IMR-90 (cell line): ENCODE data around the gene ANKRD13D. TPM values are rescaled to one million over a fixed set of nuclear protein-coding genes. Genes with fewer than 3 reads are reported as not detected.

Experiments used
- ATAC-seq: fragments of 200-7000 bp; cut with Tn5 transposase; 2 replicates; pipeline ENCODE4 v1.9.1; 2020; ENCODE audit warnings: low read depth, mild to moderate bottlenecking, moderate library complexity
- BruUV-seq: library from RNA; stranded (reverse); fragments of 400-500 nt; replicated peaks from 2 replicates; lab custom pipeline; 2021; lab: Mats Ljungman, UMichigan
- CTCF ChIA-PET: fragments of 300-600 bp; formaldehyde crosslinking; extraction: SDS; loops from one replicate; lab custom pipeline; 2021; ENCODE audit warnings: antibody characterized with exemption; lab: Yijun Ruan, JAX
- POLR2A ChIA-PET: fragments of 300-600 bp; sonication (Branson Sonifier 250); formaldehyde crosslinking; loops from one replicate; lab custom pipeline; 2022; ENCODE audit warnings: antibody characterized with exemption; ENCODE audit not compliant: unreplicated experiment; lab: Charles Lee
- DNase-seq: peaks from one replicate; pipeline ENCODE4 v3.0.0; 2013
- H2AFZ ChIP-seq: replicated peaks from 2 replicates; pipeline ENCODE3; 2013; ENCODE audit warnings: low read length, mild to moderate bottlenecking; ENCODE audit not compliant: poor library complexity
- H2AK5ac ChIP-seq: 2 replicates; pipeline ENCODE4 v1.6.1; 2013; ENCODE audit warnings: low read depth, low read length, inconsistent platforms
- H2AK9ac ChIP-seq: replicated peaks from 2 replicates; pipeline ENCODE3; 2013; ENCODE audit warnings: mild to moderate bottlenecking, low read depth, low read length, moderate library complexity; ENCODE audit not compliant: poor library complexity
- H2BK120ac ChIP-seq: 2 replicates; pipeline ENCODE4 v1.6.1; 2013; ENCODE audit warnings: low read depth, low read length, inconsistent platforms
- H2BK15ac ChIP-seq: 3 replicates; pipeline ENCODE4 v1.6.1; 2013; ENCODE audit warnings: low read depth, low read length, inconsistent platforms
- H2BK20ac ChIP-seq: 2 replicates; pipeline ENCODE4 v1.6.1; 2013; ENCODE audit warnings: low read depth, mild to moderate bottlenecking, inconsistent platforms, low read length, moderate library complexity
- H2BK5ac ChIP-seq: 2 replicates; pipeline ENCODE4 v1.6.1; 2013; ENCODE audit warnings: mild to moderate bottlenecking, low read depth, low read length, inconsistent platforms; ENCODE audit not compliant: poor library complexity, severe bottlenecking
- H3K14ac ChIP-seq: replicated peaks from 2 replicates; pipeline ENCODE4 v1.6.1; 2013; ENCODE audit warnings: low read depth, low read length, inconsistent platforms
- H3K18ac ChIP-seq: 2 replicates; pipeline ENCODE4 v1.6.1; 2013; ENCODE audit warnings: low read depth, low read length, control low read depth
- H3K23ac ChIP-seq: 2 replicates; pipeline ENCODE4 v1.6.1; 2013; ENCODE audit warnings: low read depth, low read length, inconsistent platforms
- H3K27ac ChIP-seq: 2 replicates; pipeline ENCODE4 v1.5.1; 2013; ENCODE audit warnings: mild to moderate bottlenecking, control low read depth, low read length; ENCODE audit not compliant: insufficient read depth
- H3K27me3 ChIP-seq: 2 replicates; pipeline ENCODE4 v1.6.1; 2013; ENCODE audit warnings: low read length; ENCODE audit not compliant: control insufficient read depth, insufficient read depth
- H3K36me3 ChIP-seq: 2 replicates; pipeline ENCODE4 v1.6.1; 2013; ENCODE audit warnings: low read length, mixed read lengths; ENCODE audit not compliant: control insufficient read depth, insufficient read depth
- H3K4ac ChIP-seq: 2 replicates; pipeline ENCODE4 v1.6.1; 2013; ENCODE audit warnings: low read depth, low read length, inconsistent platforms
- H3K4me1 ChIP-seq: 2 replicates; pipeline ENCODE4 v1.6.1; 2013; ENCODE audit warnings: low read length, mixed read lengths; ENCODE audit not compliant: control insufficient read depth, insufficient read depth
- H3K4me2 ChIP-seq: 2 replicates; pipeline ENCODE4 v1.6.1; 2013; ENCODE audit warnings: low read depth, mild to moderate bottlenecking, control low read depth, low read length, moderate library complexity
- H3K4me3 ChIP-seq: 2 replicates; pipeline ENCODE4 v1.5.1; 2013; ENCODE audit warnings: low read depth, mild to moderate bottlenecking, control low read depth, low read length, moderate library complexity; ENCODE audit not compliant: insufficient read depth
- H3K56ac ChIP-seq: 2 replicates; pipeline ENCODE4 v1.6.1; 2013; ENCODE audit warnings: low read length, inconsistent platforms; ENCODE audit not compliant: insufficient read depth; ENCODE audit errors: extremely low read depth
- H3K79me1 ChIP-seq, 2 experiments: 2 replicates each; pipeline ENCODE4 v1.6.1; 2013; ENCODE audit warnings: low read length in 2 of 2, inconsistent platforms in 1 of 2, low read depth in 1 of 2
- H3K9ac ChIP-seq: 2 replicates; pipeline ENCODE4 v1.6.1; 2013; ENCODE audit warnings: low read depth, low read length, control low read depth
- H3K9me1 ChIP-seq: 2 replicates; pipeline ENCODE4 v1.6.1; 2013; ENCODE audit warnings: low read length, inconsistent platforms; ENCODE audit not compliant: insufficient read depth
- H3K9me3 ChIP-seq: 2 replicates; pipeline ENCODE4 v1.6.1; 2013; ENCODE audit warnings: low read length; ENCODE audit not compliant: control insufficient read depth, insufficient read depth
- H4K20me1 ChIP-seq: 2 replicates; pipeline ENCODE4 v1.6.1; 2013; ENCODE audit warnings: low read length, inconsistent platforms; ENCODE audit not compliant: insufficient read depth
- H4K5ac ChIP-seq: 2 replicates; pipeline ENCODE4 v1.6.1; 2013; ENCODE audit warnings: mild to moderate bottlenecking, low read depth, low read length, control low read depth
- H4K8ac ChIP-seq, 2 experiments: 2 replicates each; pipeline ENCODE4 v1.6.1; 2013; ENCODE audit warnings: low read depth in 2 of 2, low read length in 2 of 2, control low read depth in 1 of 2, inconsistent platforms in 1 of 2
- H4K91ac ChIP-seq: 2 replicates; pipeline ENCODE4 v1.6.1; 2013; ENCODE audit warnings: low read depth, low read length, inconsistent platforms; ENCODE audit not compliant: insufficient read depth
- CEBPB ChIP-seq: IDR thresholded peaks from 2 replicates; pipeline ENCODE4 v1.6.1; 2012; ENCODE audit warnings: low read depth, low read length, improper control_type of control experiment
- CHD1 ChIP-seq: IDR thresholded peaks from 2 replicates; pipeline ENCODE4 v1.6.1; 2012; ENCODE audit warnings: low read depth, low read length, improper control_type of control experiment
- FOS ChIP-seq: fragments of 150-350 bp; IDR thresholded peaks from 2 replicates; pipeline ENCODE4 v1.6.1; 2016; ENCODE audit warnings: low read depth, low read length
- MAZ ChIP-seq: IDR thresholded peaks from 2 replicates; pipeline ENCODE4 v1.6.1; 2012; ENCODE audit warnings: low read depth, mild to moderate bottlenecking, low read length, improper control_type of control experiment, moderate library complexity, borderline replicate concordance
- MXI1 ChIP-seq: IDR thresholded peaks from 2 replicates; pipeline ENCODE4 v1.6.1; 2012; ENCODE audit warnings: low read depth, mild to moderate bottlenecking, low read length, moderate library complexity, borderline replicate concordance
- NFE2L2 ChIP-seq: fragments of 150-350 bp; IDR thresholded peaks from 2 replicates; pipeline ENCODE4 v1.6.1; 2016; ENCODE audit warnings: low read depth, mild to moderate bottlenecking, low read length
- POLR2A ChIP-seq: IDR thresholded peaks from 2 replicates; pipeline ENCODE4 v1.6.1; 2012; ENCODE audit warnings: mild to moderate bottlenecking, low read depth, low read length
- RAD21 ChIP-seq: IDR thresholded peaks from 2 replicates; pipeline ENCODE4 v1.6.1; 2012; ENCODE audit warnings: low read length, improper control_type of control experiment
- RCOR1 ChIP-seq: IDR thresholded peaks from 2 replicates; pipeline ENCODE4 v1.6.1; 2012; ENCODE audit warnings: mild to moderate bottlenecking, low read length, improper control_type of control experiment; ENCODE audit not compliant: insufficient replicate concordance
- WGBS, 2 experiments: methylation state at CpG; one replicate each; pipeline versions ENCODE4 v1.1.5 to v1.1.7; 2013; ENCODE audit warnings: missing lambda C conversion rate in 2 of 2; ENCODE audit not compliant: insufficient read length in 1 of 2; ENCODE audit errors: extremely low coverage in 2 of 2; 5-methylcytosine and 5-hydroxymethylcytosine counted together
- dilution Hi-C: fragments of 300-500 bp; cut with HindIII; formaldehyde crosslinking; loops from one replicate; pipeline ENCODE4 v1.14.3; 2018; ENCODE audit warnings: low sequenced_read_pairs; ENCODE audit not compliant: unreplicated experiment
- in situ Hi-C: fragments of 300-500 bp; cut with MboI; formaldehyde crosslinking; loops from 3 replicates; pipeline ENCODE4 v1.14.3; 2019; ENCODE audit warnings: low sequenced_read_pairs, inconsistent platforms, mixed read lengths
- intact Hi-C: fragments of 100-400 bp; cut with micrococcal nuclease; formaldehyde crosslinking; loops from 2 replicates; pipeline ENCODE4 v1.10.0; 2022
- polyA plus RNA-seq, 3 experiments: library from polyadenylated mRNA; depleted of rRNA; stranded (reverse); fragments of >200 nt; gene quantifications; 2 replicates each; pipeline ENCODE4 v1.2.3, GENCODE V29; 2012; ENCODE audit warnings: low replicate concordance in 1 of 3
- total RNA-seq: library from RNA; depleted of rRNA; stranded (reverse); fragments of >200 nt; gene quantifications from 2 replicates; pipeline ENCODE4 v1.2.3, GENCODE V29; 2012
- TF ChIP-seq, protein P1 (sequence below): fragments of 150-350 bp; IDR thresholded peaks from 2 replicates; pipeline ENCODE4 v1.6.1; 2016; ENCODE audit warnings: low read depth, mild to moderate bottlenecking, low read length, moderate library complexity, borderline replicate concordance

ANKRD13D gene
- total and polyA plus RNA-seq, 2 of the 4 experiments (the other 2 are of a cell fraction), result 7.3 to 38.4 TPM

DNA sequence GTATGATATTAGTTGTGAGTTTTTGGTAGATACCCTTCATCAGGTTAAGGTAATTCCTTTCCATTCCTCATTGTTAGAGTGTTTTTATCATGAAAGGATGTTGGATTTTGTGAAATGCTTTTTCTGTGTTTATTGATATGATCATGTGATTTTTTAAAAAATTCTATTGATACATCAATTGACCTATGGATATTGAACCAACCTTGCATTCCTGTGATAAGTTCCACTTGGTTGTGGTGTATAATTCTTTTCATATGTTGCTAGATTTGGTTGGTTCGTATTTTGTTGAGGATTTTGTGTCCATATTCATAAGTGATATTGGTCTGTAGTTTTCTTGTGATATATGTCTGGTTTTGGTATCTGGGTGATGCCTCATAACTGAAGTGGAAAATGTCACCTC is 6.7 kb downstream of the ANKRD13D start:
- H3K27me3 ChIP-seq, result no peaks in the 10 kb centered on the region
- POLR2A ChIA-PET, result no interaction called here
- no peak overlapping the region for H2BK20ac ChIP-seq
- no TSS peak for BruUV-seq
- 100% methylated on average over 1 of the region's 1 CpG; no CpG with 5 or more reads in 1 of the 2 experiments for WGBS, 2 experiments
- no peak overlapping the region for H4K5ac ChIP-seq
- no peak overlapping the region for H3K14ac ChIP-seq
- peaks cover 46% of the 10 kb centered on the region for H3K36me3 ChIP-seq
- H2AFZ ChIP-seq, result no peak overlapping the region
- peaks cover 14 to 57% of the 10 kb centered on the region in 2 experiments for H3K79me1 ChIP-seq
- dilution Hi-C loops, result no loop called here
- H2BK15ac ChIP-seq, result no peak overlapping the region
- no peak overlapping the region for H2AK5ac ChIP-seq
- no peak overlapping the region for H3K9ac ChIP-seq
- no peak overlapping the region for H3K23ac ChIP-seq
- H3K9me3 ChIP-seq, result peaks cover 2% of the 10 kb centered on the region; the same call in 1 of the 2 replicates
- no peak overlapping the region for H3K56ac ChIP-seq
- no peak overlapping the region for H3K18ac ChIP-seq
- H3K27ac ChIP-seq, result no peak overlapping the region
- DNase-seq (no peak), ATAC-seq (no peak)
- no peak overlapping the region for H2AK9ac ChIP-seq
- intact Hi-C loops, result no loop called here
- no peak overlapping the region for H2BK5ac ChIP-seq
- H3K4me3 ChIP-seq, result no peak overlapping the region
- CTCF ChIA-PET, result no interaction called here
- no peak overlapping the region for H4K91ac ChIP-seq
- peaks cover 6% of the 10 kb centered on the region for H3K4me1 ChIP-seq
- peaks cover 15% of the 10 kb centered on the region for H4K20me1 ChIP-seq
- no peak overlapping the region for H3K4ac ChIP-seq
- no peak overlapping the region for H2BK120ac ChIP-seq
- in situ Hi-C loops, result no loop called here
- no peak overlapping the region for H4K8ac ChIP-seq
- TF ChIP-seq FOS (no peak), CEBPB (no peak), RCOR1 (no peak), NFE2L2 (no peak), CHD1 (no peak), MAZ (no peak), RAD21 (no peak), MXI1 (no peak), POLR2A (no peak)
- TF ChIP-seq, protein P1, sequence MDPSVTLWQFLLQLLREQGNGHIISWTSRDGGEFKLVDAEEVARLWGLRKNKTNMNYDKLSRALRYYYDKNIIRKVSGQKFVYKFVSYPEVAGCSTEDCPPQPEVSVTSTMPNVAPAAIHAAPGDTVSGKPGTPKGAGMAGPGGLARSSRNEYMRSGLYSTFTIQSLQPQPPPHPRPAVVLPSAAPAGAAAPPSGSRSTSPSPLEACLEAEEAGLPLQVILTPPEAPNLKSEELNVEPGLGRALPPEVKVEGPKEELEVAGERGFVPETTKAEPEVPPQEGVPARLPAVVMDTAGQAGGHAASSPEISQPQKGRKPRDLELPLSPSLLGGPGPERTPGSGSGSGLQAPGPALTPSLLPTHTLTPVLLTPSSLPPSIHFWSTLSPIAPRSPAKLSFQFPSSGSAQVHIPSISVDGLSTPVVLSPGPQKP, result no peak
- H3K9me1 ChIP-seq, result peaks cover 10% of the 10 kb centered on the region
- H3K4me2 ChIP-seq, result no peak overlapping the region
